ENCODE data around the gene GPD1L.

DNA sequence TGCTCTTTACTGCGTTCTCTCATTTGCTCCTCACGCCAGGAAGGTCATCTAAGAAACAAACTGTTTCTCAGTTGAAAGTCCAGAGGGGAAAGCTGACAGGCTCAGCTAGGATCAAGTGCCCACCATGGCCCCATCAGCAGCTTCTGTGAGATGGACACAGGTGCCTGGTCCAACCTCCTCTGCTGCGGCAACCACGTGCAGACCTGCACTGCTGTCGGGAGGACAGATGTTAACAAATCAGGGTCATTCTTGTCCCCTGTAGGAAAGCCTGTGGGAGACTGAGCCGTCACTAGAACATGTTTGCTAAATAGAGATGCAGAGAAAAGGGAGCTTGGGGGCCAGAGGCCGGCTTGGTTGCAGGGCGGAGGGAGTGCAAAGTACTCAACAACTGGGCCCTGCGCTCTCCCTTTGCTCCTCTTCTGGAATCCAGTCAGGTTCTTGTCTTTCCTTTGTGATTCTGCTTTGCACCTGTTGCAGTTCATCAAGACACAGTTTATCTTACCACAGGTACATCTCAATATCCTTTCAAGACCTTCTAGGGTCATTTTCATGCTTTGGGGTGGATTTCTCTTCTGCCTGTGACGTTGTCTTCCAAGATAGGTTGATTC is 20.9 kb downstream of the GPD1L start:
- TF ChIP-seq CTCF (IDR thresholded peaks at IDR 0.05) (no peak), POLR2A (IDR thresholded peaks at IDR 0.05) (no peak)

Data from lower leg skin (tissue), 3 donors.